ENCODE measurements around the gene MADD.

- TF ChIP-seq EZH2 (IDR thresholded peaks at IDR 0.05; ENCODE audit: insufficient read depth, poor library complexity, severe bottlenecking), result no peak
- TF ChIP-seq EZH2phosphoT487 (IDR thresholded peaks at IDR 0.05; ENCODE audit: insufficient read depth, low read depth), result no peak
Observed at GRCh38 chr11:47253660-47254059, 16.3 kb upstream of the MADD start.
